HepG2 (cell line): ENCODE data around the gene MAP2K3. TPM values are rescaled to one million over a fixed set of nuclear protein-coding genes. Genes with fewer than 3 reads are reported as not detected.

Source experiments
- ADNP ChIP-seq: sonication (generic); formaldehyde crosslinking; IDR thresholded peaks from 2 replicates; pipeline ENCODE4 v1.4.0; 2020; ENCODE audit warnings: missing genetic modification reagents
- EED ChIP-seq: sonication (generic); formaldehyde crosslinking; IDR thresholded peaks from 2 replicates; pipeline ENCODE4 v1.5.0; 2020; ENCODE audit warnings: mild to moderate bottlenecking, missing genetic modification reagents
- HNRNPL ChIP-seq: fragments of 200-400 bp; formaldehyde crosslinking; IDR thresholded peaks from 2 replicates; pipeline ENCODE4 v1.6.1; 2017; ENCODE audit warnings: mild to moderate bottlenecking, low read depth, low read length
- IKZF1 ChIP-seq: fragments of 450-650 bp; IDR thresholded peaks from 2 replicates; pipeline ENCODE4 v1.7.1; 2016
- MAFF ChIP-seq: IDR thresholded peaks from 2 replicates; pipeline ENCODE4 v1.6.1; 2011; ENCODE audit warnings: low read depth, low read length, improper control_type of control experiment
- MED13 ChIP-seq: sonication (generic); formaldehyde crosslinking; IDR thresholded peaks from 2 replicates; pipeline ENCODE4 v1.5.0; 2020; ENCODE audit warnings: missing genetic modification reagents
- MTA1 ChIP-seq: sonication (generic); formaldehyde crosslinking; IDR thresholded peaks from 2 replicates; pipeline ENCODE4 v1.4.0; 2020; ENCODE audit warnings: missing genetic modification reagents, mild to moderate bottlenecking, borderline replicate concordance
- NR2F1 ChIP-seq, 2 experiments: fragments of 450-650 bp in 1 of 2; formaldehyde crosslinking in 1 of 2; IDR thresholded peaks; 2 replicates each; pipeline versions ENCODE4 v1.5.0 to v1.6.1; 2016 to 2020; ENCODE audit warnings: mild to moderate bottlenecking in 1 of 2, missing compliant biosample characterization in 1 of 2, missing genetic modification reagents in 1 of 2, moderate library complexity in 1 of 2
- PITX1 ChIP-seq: sonication (generic); formaldehyde crosslinking; IDR thresholded peaks from 2 replicates; pipeline ENCODE4 v1.5.1; 2020; ENCODE audit warnings: mild to moderate bottlenecking, missing genetic modification reagents
- RFX5 ChIP-seq: IDR thresholded peaks from 2 replicates; pipeline ENCODE4 v1.6.1; 2011; ENCODE audit warnings: low read depth, low read length, improper control_type of control experiment
- SUZ12 ChIP-seq: fragments of 150-350 bp; IDR thresholded peaks from 2 replicates; pipeline ENCODE4 v1.6.1; 2014; ENCODE audit warnings: low read depth, low read length
- XBP1 ChIP-seq: sonication (generic); formaldehyde crosslinking; IDR thresholded peaks from 2 replicates; pipeline ENCODE4 v1.5.0; 2020; ENCODE audit warnings: missing genetic modification reagents
- ZBTB7B ChIP-seq: sonication (generic); formaldehyde crosslinking; IDR thresholded peaks from 2 replicates; pipeline ENCODE4 v1.4.0; 2020; ENCODE audit warnings: missing genetic modification reagents
- ZNF205 ChIP-seq: IDR thresholded peaks from 2 replicates; pipeline ENCODE4 v1.6.1; 2018; ENCODE audit warnings: missing biosample characterization, missing genetic modification reagents
- ZNF253 ChIP-seq: sonication (generic); formaldehyde crosslinking; IDR thresholded peaks from 2 replicates; pipeline ENCODE4 v1.8.0; 2022; ENCODE audit warnings: mild to moderate bottlenecking, missing genetic modification reagents, borderline replicate concordance
- ZNF264 ChIP-seq: sonication (generic); formaldehyde crosslinking; IDR thresholded peaks from 2 replicates; pipeline ENCODE4 v1.4.0; 2020; ENCODE audit warnings: missing genetic modification reagents
- ZNF326 ChIP-seq: sonication (generic); formaldehyde crosslinking; IDR thresholded peaks from 2 replicates; pipeline ENCODE4 v1.4.0; 2020; ENCODE audit warnings: missing genetic modification reagents, borderline replicate concordance
- ZNF33B ChIP-seq: sonication (generic); formaldehyde crosslinking; IDR thresholded peaks from 2 replicates; pipeline ENCODE4 v1.5.1; 2020; ENCODE audit warnings: mild to moderate bottlenecking, missing genetic modification reagents
- ZNF703 ChIP-seq: sonication (generic); formaldehyde crosslinking; IDR thresholded peaks from 2 replicates; pipeline ENCODE4 v1.5.1; 2020; ENCODE audit warnings: missing genetic modification reagents, mild to moderate bottlenecking, moderate library complexity, borderline replicate concordance
- ZNF713 ChIP-seq: sonication (generic); formaldehyde crosslinking; IDR thresholded peaks from 2 replicates; pipeline ENCODE4 v1.4.0; 2020; ENCODE audit warnings: mild to moderate bottlenecking, missing genetic modification reagents
- ZNF761 ChIP-seq: sonication (generic); formaldehyde crosslinking; conservative IDR thresholded peaks from 2 replicates; pipeline ENCODE4 v1.4.0; 2020; ENCODE audit warnings: mild to moderate bottlenecking, missing genetic modification reagents
- ZNF850 ChIP-seq: sonication (generic); formaldehyde crosslinking; conservative IDR thresholded peaks from 2 replicates; pipeline ENCODE4 v1.9.0; 2021; ENCODE audit warnings: mild to moderate bottlenecking, missing genetic modification reagents
- polyA plus RNA-seq, 8 experiments: library from polyadenylated mRNA; depleted of rRNA in 3 of 8; stranded (reverse) in 7 of 8; unstranded in 1 of 8; fragments of >200 nt; fragmentation: Illumina TruSeq in 4 of 8; extraction: Trizol in 4 of 8; gene quantifications; 2 replicates each; pipeline versions ENCODE4 v1.2.1 to v1.2.3, GENCODE V29; 2011 to 2016; ENCODE audit warnings: low read depth in 4 of 8, missing spikeins in 1 of 8, mixed read lengths in 1 of 8; ENCODE audit not compliant: insufficient read depth in 1 of 8
- total RNA-seq, 5 experiments: library from RNA; depleted of rRNA; stranded (reverse); fragments of >200 nt; fragmentation: Illumina TruSeq; extraction: Trizol; gene quantifications; 2 replicates each; pipeline ENCODE4 v1.2.3, GENCODE V29; 2016; ENCODE audit warnings: low read depth in 1 of 5
- TF ChIP-seq, protein P1 (sequence below): IDR thresholded peaks from 2 replicates; pipeline ENCODE4 v1.6.1; 2016
- TF ChIP-seq, protein P2 (sequence below): IDR thresholded peaks from 2 replicates; pipeline ENCODE4 v1.6.1; 2016
- TF ChIP-seq, protein P3 (sequence below): sonication (generic); formaldehyde crosslinking; IDR thresholded peaks from 2 replicates; pipeline ENCODE4 v1.4.0; 2020; ENCODE audit warnings: mild to moderate bottlenecking, missing genetic modification reagents
- TF ChIP-seq, protein P4 (sequence below): sonication (generic); formaldehyde crosslinking; IDR thresholded peaks from 2 replicates; pipeline ENCODE4 v1.5.1; 2020; ENCODE audit warnings: missing genetic modification reagents, mild to moderate bottlenecking, borderline replicate concordance
- TF ChIP-seq, protein P5 (sequence below): sonication (generic); formaldehyde crosslinking; IDR thresholded peaks from 2 replicates; pipeline ENCODE4 v1.5.1; 2020; ENCODE audit warnings: missing genetic modification reagents, mild to moderate bottlenecking, borderline replicate concordance

Gene MAP2K3
- total and polyA plus RNA-seq, 2 of the 13 experiments (the other 11 are each of a cell fraction or from before 2014, with no cell fraction given): 20.5 to 27.4 TPM

DNA sequence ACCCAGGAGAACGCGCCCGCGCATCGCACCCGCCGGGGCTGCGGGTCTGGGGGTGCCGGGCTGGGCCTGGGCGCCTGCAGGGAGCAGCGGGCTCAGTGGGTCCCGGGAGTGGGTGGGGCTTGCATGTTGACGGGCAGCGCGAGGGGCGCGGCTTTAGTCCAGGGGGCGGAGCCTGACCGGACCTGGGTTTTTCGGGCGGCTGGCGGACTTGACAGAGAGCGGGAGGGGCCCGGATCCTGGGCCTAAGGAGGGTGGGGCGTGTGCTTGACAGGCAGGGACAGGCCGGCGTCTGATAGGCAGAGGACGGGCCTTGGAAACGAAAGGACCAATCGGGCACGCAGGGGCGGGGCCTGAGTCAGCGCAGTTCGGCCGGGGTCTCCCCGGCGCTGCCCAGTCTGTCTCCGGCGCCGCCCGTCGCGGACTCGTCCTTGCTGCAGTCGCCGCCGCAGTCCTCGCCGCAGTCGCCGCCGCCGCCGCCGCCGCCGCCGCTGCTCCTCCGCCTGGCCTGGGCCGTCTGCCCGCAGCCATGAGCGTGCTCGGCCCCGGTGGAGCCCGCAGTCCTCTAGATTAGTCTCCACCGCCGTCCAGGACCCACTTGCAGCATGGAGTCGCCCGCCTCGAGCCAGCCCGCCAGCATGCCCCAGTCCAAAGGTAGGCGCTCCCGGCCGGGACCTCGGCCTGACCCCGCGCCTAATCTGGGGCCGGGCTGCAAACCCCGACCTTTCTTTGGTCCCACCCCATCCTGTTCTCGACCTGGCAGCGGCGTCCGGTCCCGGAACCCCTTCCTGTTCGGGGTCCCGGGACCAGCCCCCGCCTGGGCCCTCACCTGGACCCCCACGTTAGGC lies at the start of gene MAP2K3 (continued):
- no peak for TF ChIP-seq MED13 (CRISPR knock-in tag)
- TF ChIP-seq ZNF326: no peak
- no peak; the same call in 1 of the 2 replicates for TF ChIP-seq PITX1 (CRISPR knock-in tag)
- 0 out of 2 replicates have a peak, but pooled peaks have one; percentile 37 for TF ChIP-seq ZBTB7B (CRISPR knock-in tag)
- TF ChIP-seq XBP1 (CRISPR knock-in tag): no peak
- TF ChIP-seq, protein P1, sequence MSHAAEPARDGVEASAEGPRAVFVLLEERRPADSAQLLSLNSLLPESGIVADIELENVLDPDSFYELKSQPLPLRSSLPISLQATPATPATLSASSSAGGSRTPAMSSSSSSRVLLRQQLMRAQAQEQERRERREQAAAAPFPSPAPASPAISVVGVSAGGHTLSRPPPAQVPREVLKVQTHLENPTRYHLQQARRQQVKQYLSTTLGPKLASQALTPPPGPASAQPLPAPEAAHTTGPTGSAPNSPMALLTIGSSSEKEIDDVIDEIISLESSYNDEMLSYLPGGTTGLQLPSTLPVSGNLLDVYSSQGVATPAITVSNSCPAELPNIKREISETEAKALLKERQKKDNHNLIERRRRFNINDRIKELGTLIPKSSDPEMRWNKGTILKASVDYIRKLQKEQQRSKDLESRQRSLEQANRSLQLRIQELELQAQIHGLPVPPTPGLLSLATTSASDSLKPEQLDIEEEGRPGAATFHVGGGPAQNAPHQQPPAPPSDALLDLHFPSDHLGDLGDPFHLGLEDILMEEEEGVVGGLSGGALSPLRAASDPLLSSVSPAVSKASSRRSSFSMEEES: no peak
- no peak for TF ChIP-seq NR2F1 (CRISPR knock-in tag; IDR thresholded peaks at IDR 0.05)
- TF ChIP-seq, protein P2, sequence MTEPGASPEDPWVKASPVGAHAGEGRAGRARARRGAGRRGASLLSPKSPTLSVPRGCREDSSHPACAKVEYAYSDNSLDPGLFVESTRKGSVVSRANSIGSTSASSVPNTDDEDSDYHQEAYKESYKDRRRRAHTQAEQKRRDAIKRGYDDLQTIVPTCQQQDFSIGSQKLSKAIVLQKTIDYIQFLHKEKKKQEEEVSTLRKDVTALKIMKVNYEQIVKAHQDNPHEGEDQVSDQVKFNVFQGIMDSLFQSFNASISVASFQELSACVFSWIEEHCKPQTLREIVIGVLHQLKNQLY (CRISPR knock-in tag): no peak
- TF ChIP-seq ZNF33B: no peak
- peak; percentile 45; the same call in 1 of the 2 replicates for TF ChIP-seq MAFF
- TF ChIP-seq ZNF205: no peak
- TF ChIP-seq, protein P3, sequence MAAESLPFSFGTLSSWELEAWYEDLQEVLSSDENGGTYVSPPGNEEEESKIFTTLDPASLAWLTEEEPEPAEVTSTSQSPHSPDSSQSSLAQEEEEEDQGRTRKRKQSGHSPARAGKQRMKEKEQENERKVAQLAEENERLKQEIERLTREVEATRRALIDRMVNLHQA: no peak
- no peak for TF ChIP-seq MTA1 (CRISPR knock-in tag)
- TF ChIP-seq ADNP (CRISPR knock-in tag): no peak
- TF ChIP-seq ZNF850 (CRISPR knock-in tag): no peak
- TF ChIP-seq ZNF761: no peak
- TF ChIP-seq EED: 0 out of 2 replicates have a peak, but pooled peaks have one; percentile 20
- TF ChIP-seq ZNF264 (CRISPR knock-in tag): no peak
- TF ChIP-seq, protein P4, sequence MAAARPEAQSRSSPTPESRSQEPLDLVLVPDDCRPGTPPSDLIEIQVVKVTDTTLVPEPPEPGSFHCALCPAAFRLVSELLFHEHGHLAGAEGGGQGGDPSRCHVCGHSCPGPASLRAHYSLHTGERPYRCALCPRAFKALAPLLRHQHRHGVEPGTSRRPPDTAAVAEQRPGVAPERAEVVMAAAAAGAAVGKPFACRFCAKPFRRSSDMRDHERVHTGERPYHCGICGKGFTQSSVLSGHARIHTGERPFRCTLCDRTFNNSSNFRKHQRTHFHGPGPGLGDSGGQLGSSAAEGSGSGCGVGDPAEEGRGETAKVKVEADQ (CRISPR knock-in tag): 0 out of 2 replicates have a peak, but pooled peaks have one; percentile 47
- TF ChIP-seq IKZF1: no peak
- TF ChIP-seq ZNF703 (CRISPR knock-in tag): no peak
- TF ChIP-seq RFX5: peak; percentile 71; the same call in 1 of the 2 replicates
- TF ChIP-seq SUZ12: no peak
- TF ChIP-seq, protein P5, sequence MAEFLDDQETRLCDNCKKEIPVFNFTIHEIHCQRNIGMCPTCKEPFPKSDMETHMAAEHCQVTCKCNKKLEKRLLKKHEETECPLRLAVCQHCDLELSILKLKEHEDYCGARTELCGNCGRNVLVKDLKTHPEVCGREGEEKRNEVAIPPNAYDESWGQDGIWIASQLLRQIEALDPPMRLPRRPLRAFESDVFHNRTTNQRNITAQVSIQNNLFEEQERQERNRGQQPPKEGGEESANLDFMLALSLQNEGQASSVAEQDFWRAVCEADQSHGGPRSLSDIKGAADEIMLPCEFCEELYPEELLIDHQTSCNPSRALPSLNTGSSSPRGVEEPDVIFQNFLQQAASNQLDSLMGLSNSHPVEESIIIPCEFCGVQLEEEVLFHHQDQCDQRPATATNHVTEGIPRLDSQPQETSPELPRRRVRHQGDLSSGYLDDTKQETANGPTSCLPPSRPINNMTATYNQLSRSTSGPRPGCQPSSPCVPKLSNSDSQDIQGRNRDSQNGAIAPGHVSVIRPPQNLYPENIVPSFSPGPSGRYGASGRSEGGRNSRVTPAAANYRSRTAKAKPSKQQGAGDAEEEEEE (CRISPR knock-in tag): no peak
- no peak for TF ChIP-seq ZNF253 (CRISPR knock-in tag)
- TF ChIP-seq ZNF713 (CRISPR knock-in tag): peak; percentile 78
- no peak for TF ChIP-seq HNRNPL
